ENCODE results near the gene METTL21A.

- no peak for TF ChIP-seq POLR2A (IDR thresholded peaks at IDR 0.05; ENCODE audit: low read depth, low read length)
- no peak for TF ChIP-seq CTCF (conservative IDR thresholded peaks at IDR 0.05; ENCODE audit: low read depth, low read length)
- no peak for TF ChIP-seq CEBPB (IDR thresholded peaks at IDR 0.05; ENCODE audit: low read depth, low read length)
- TF ChIP-seq CHD1 (IDR thresholded peaks at IDR 0.05; ENCODE audit: low read depth, low read length) = no peak
- TF ChIP-seq RFX5 (IDR thresholded peaks at IDR 0.05; ENCODE audit: low read depth, low read length) = no peak
- TF ChIP-seq RAD21 (IDR thresholded peaks at IDR 0.05; ENCODE audit: low read length) = no peak
- TF ChIP-seq SMC3 (IDR thresholded peaks at IDR 0.05; ENCODE audit: low read depth, low read length) = no peak
- TF ChIP-seq MAFK (IDR thresholded peaks at IDR 0.05; ENCODE audit: low read depth, low read length) = no peak
- no peak for TF ChIP-seq BHLHE40 (IDR thresholded peaks at IDR 0.05; ENCODE audit: low read depth, low read length)
- no peak for TF ChIP-seq ELK1 (IDR thresholded peaks at IDR 0.05; ENCODE audit: borderline replicate concordance, low read depth, low read length)
- TF ChIP-seq NFE2L2 (IDR thresholded peaks at IDR 0.05; ENCODE audit: low read depth, low read length) = no peak
- TF ChIP-seq MXI1 (IDR thresholded peaks at IDR 0.05; ENCODE audit: borderline replicate concordance, low read depth, low read length) = no peak
- no peak for TF ChIP-seq MAZ (IDR thresholded peaks at IDR 0.05; ENCODE audit: borderline replicate concordance, low read depth, low read length)
- no peak for TF ChIP-seq USF2 (IDR thresholded peaks at IDR 0.05; ENCODE audit: low read depth, low read length)
Measured at GRCh38 chr2:207658156-207658555, 33.0 kb upstream of the METTL21A start.
